Stimulated activated CD4-positive, alpha-beta T cell treated with anti-CD3 and anti-CD28 coated beads, Interleukin-12 subunit alpha, Interleukin-12 subunit beta, amount 100 ng/mL, for 4 hours (primary cell): ENCODE results near the gene PDGFRA.

ENCODE experiments used
- DNase-seq: peaks from one replicate; pipeline ENCODE4 v3.0.0-alpha.2; 2020

The PDGFRA gene

GRCh38 chr4:54265366-54265765 lies 36.3 kb downstream of the PDGFRA start:
- no peak for DNase-seq

- DNase-seq: no peak
These were observed 39.1 kb downstream of the PDGFRA start for GRCh38 chr4:54268151-54268550.

GRCh38 chr4:54271464-54271863 lies 42.4 kb downstream of the PDGFRA start:
- no peak for DNase-seq

DNA sequence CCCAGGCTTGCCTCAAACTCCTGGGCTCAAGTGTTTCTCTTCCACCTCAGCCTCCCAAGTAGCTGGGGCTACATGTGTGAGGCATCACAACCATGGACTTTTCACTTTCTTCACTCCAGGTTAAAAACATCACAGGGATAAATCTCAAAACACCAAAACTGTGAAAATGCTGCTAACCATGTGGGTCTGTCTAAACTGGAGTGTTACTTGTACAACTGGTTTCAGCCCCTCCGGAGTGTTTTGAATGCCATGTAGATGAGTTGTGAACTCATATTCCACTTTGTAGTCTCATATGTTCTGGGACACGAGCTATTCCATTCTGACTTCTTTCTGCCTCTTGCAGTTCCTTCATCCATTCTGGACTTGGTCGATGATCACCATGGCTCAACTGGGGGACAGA lies 43.0 kb downstream of the PDGFRA start:
- DNase-seq: no peak

GRCh38 chr4:54274264-54274663 lies 45.2 kb downstream of the PDGFRA start:
- DNase-seq: no peak

- no peak for DNase-seq
These were observed 45.9 kb downstream of the PDGFRA start for GRCh38 chr4:54274795-54275665.

- no peak for DNase-seq
These were observed 47.7 kb downstream of the PDGFRA start for GRCh38 chr4:54276641-54277430.

DNA sequence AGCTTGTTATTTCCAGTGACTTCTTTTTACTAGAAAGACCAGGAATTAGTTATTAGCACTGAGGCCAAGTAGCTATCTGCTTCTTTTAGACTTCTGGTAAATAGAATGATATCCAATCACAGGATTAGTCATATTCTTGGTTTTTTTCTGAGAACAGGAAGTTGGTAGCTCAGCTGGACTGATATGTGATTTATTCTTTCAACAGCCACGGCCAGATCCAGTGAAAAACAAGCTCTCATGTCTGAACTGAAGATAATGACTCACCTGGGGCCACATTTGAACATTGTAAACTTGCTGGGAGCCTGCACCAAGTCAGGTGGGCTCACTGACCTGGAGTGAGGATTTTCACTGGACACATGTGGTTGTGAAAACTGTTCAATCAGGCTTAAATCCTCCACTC lies 48.6 kb downstream of the PDGFRA start:
- DNase-seq: no peak

DNA sequence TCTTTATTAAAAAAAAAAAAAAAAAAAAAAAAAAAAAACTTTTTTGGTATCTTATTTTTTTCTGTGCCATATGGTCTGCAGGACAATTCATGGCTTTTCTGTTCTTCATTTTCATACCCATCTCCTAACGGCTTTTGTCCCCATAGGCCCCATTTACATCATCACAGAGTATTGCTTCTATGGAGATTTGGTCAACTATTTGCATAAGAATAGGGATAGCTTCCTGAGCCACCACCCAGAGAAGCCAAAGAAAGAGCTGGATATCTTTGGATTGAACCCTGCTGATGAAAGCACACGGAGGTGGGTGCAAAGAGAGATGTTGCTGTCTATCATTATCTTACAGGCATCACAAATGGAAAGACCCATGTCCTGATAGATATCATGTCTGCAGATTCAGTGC lies 49.1 kb downstream of the PDGFRA start:
- no peak for DNase-seq

GRCh38 chr4:54281054-54281766 lies 52.1 kb downstream of the PDGFRA start:
- no peak for DNase-seq

DNA sequence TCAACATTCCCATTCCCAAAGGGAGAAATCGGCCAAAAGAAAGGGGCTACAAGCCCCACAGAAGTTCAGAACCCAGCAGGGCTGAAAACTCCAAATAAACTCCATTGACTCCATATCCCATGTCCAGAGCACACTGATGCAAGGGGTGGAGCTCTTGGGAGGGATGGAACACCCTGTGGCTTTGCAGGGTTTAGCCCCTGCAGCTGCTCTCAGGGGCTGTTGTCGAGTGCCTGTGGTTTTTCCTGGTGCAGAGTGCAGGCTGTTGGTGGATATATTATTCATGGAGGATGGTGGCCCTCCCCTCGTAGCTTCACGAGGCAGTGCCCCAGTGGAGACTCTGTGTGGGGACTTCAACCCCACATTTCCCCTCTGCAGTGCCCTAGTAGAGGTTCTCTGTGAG lies 53.7 kb downstream of the PDGFRA start:
- no peak for DNase-seq

DNA sequence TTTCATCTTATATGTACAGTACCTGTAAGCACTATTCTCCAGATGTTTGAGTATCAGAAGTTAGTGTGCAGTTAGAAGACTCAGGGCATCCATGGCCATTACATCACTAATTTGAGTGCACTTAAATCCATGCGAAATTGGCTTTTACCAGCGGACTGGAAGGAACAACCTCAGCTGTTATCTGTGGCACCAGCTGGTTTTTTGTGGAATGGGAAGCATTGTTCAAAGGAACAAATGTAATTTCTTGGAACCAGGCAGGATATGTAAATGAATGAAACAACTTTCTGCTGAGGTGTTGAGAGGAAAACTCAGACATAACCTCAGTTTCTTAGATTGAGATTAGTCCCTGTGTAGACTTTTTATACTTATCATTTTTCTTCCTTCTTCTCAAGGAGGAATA lies 60.2 kb downstream of the PDGFRA start:
- DNase-seq: no peak

- DNase-seq: no peak
These were observed 61.9 kb downstream of the PDGFRA start for GRCh38 chr4:54290980-54291379.

DNA sequence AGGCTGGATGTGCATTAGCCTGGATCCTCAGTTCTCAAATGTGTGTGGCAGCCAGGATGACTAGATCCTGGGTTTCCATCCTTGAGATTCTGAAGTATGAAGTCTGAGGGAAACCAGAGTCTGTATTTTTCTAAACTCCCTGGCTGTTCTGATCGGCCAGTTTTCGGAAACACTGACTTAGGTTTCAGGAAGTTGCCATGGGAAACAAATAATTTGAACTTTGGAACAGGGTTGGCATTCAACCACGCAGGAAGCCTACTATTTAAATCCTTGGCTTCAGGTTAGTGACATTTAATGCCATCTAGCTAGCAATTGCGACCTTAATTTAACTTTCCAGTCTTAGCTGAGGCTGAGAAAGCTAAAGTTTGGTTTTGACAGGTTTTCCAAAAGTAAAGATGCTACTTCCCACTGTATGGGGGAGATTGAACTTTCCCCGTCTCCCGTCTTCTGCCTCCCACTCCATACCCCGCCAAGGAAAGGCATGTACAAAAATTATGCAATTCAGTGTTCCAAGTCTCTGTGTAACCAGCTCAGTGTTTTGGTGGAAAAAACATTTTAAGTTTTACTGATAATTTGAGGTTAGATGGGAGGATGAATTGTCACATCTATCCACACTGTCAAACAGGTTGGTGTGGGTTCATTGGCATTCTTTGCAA lies 67.6 kb downstream of the PDGFRA start:
- no peak for DNase-seq

GRCh38 chr4:54308110-54308509 lies 79.0 kb downstream of the PDGFRA start:
- DNase-seq: no peak

DNA sequence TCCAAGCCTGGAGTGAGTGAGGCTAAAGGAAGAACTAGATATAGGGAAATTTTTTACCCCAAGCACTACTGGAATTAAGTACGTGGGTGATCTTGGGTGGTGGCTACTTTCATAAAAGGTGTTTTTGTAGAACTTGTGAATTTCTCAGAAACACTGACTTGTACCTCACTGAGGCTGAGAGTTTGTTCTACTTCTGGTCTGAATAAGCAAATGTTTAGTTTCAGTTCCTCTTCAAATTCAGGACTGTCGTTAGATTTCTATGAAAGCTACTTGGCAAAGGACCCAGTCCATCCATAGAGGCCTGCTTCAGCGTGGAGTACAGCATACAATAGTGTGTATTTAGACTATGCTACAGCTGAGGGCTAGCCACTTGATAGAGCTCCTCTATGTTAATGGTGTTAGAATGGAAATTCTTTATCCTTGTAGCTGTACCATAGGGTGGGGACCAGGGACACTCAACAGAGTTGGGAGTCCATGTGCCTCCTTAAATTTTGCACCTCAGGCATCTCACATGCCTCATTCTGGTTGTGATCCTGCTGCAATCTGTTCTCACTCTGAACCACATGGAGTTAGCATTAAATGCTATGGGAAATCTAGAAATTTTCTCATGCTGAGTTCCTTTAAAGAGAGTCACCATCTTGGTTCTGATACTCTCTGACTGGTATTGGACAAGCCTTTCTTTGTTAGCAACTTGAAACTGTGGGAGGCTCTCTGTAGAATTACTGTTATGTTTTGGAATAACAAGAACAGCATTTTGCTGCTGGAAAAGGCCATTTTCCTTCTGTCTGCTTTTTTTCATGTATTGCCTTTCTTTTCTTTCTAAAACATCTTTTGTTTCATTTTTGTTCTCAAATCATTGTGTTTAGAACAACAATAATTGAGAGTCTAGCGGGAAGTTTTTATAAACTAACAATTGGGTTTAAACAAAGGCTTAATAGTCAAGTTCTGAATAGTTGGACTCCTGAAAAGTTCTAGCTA lies 86.8 kb downstream of the PDGFRA start:
- no peak for DNase-seq

GRCh38 chr4:54317690-54318089 lies 88.6 kb downstream of the PDGFRA start:
- DNase-seq: no peak

- no peak for DNase-seq
These were observed 89.8 kb downstream of the PDGFRA start for GRCh38 chr4:54318904-54319303.

DNA sequence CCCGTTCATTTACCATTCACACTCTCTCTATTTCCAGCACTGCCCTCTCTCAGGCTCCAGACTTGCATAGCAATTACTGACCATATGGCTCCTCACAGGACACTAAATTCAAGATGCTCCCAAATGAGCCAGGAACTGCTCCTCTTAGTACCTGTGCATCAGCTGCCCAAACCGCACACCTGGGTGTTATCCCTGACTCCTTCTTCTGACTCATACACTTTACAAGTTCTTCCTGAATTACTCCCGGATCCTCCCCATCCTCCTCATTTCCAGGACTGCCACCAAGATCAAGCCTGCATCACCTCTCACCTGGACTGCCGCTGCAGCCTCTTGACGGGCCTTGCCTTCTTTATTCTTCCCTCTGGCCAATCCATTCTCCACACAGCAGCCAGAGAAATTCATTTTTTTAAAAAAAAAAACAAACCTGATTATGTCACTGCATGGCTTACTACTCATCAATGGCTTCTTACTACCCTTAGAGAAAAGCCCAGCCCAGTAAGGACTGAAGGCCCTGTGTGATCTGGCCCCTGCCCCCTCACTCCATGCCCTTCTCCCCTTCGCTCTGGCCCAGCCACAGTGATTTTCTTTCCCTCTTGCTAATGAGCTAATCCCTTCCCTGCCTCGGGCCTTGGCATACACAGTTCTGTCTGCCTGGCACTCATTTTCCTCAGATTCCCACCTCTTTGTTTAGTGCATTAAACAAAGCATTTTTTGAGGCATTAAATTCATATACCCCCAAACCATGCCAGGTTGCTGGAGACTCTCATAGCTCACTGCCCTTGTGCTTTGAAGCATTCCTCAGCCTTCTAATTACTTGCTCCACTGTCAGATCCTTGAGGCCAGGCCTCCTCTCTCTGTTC lies 92.0 kb downstream of the PDGFRA start:
- DNase-seq: no peak

DNA sequence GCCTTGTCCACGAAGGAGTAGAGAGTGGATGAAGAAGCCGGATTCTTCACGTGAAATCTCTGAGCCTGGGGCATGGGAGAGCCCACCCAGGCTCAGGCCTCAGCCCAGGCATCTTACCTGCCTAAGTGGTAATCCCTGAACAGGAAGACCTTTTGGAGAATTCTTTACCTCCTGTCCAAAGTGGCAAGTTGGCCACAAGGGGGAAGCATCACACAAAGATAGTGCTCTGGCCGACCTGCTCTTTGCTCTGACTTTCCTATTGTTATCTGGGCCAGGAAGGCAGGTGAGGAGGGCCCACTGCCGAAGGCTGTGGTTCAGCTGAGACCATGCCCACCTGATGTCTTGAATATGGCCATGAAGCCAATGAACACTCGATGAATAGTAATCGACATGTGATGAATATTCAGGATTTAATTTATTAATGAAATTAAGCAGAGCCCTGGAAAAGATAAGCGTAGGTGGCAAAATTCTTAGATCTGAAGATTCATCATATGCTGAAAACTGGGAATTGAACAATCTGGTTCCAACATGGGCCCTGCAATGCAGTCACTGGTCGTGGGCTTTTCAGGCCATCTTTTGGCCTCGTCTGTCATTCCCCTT lies 93.8 kb downstream of the PDGFRA start:
- DNase-seq: peak; percentile 14
